ENCODE data around the gene ADAMTS12. TPM values are rescaled to one million over a fixed set of nuclear protein-coding genes. Genes with fewer than 3 reads are reported as not detected.

ADAMTS12 gene
- total RNA-seq, 1 experiment from 2014 or later, result 6.2 TPM

- no peak overlapping the region for H2AK5ac ChIP-seq (ENCODE audit: insufficient read length, low read length)
- no peak for DNase-seq
- no peak overlapping the region for H4K5ac ChIP-seq (ENCODE audit: insufficient read length, low read depth, low read length)
- H3K9me3 ChIP-seq (ENCODE audit: control insufficient read depth, low read depth, low read length), result no peaks in the 10 kb centered on the region
- H3K18ac ChIP-seq (ENCODE audit: insufficient read length, low read depth, low read length), result no peak overlapping the region
- H3K27me3 ChIP-seq (ENCODE audit: insufficient read depth, low read length), result no peaks in the 10 kb centered on the region
- no peak overlapping the region for H3K56ac ChIP-seq (ENCODE audit: insufficient read length, low read depth, low read length)
- H3K23ac ChIP-seq (ENCODE audit: insufficient read length, low read depth, low read length), result no peak overlapping the region
- Mint-ChIP-seq H3K27me3 (ENCODE audit: low read depth) (no peaks in the 10 kb centered on the region), H3K36me3 (ENCODE audit: insufficient read depth in 1 of 3, low read depth in 3 of 3) (no peaks in the 10 kb centered on the region), H3K27ac (no peak overlapping the region), H3K9me3 (no peaks in the 10 kb centered on the region), H3K4me3 (no peak overlapping the region), H3K4me1 (peaks cover 0 to 6% of the 10 kb centered on the region in 2 experiments; a peak in 3 of 4 replicates)
- H3K79me2 ChIP-seq (ENCODE audit: insufficient read depth, low read length), result no peaks in the 10 kb centered on the region
- no peak overlapping the region for H3K9ac ChIP-seq (ENCODE audit: extremely low read depth, insufficient read length, low read length)
- H4K91ac ChIP-seq (ENCODE audit: insufficient read length, low read depth, low read length), result no peak overlapping the region
- H3K4ac ChIP-seq (ENCODE audit: low read depth, low read length), result no peak overlapping the region
- no peak overlapping the region for H3K27ac ChIP-seq (ENCODE audit: insufficient read length, low read depth, low read length)
- H2AFZ ChIP-seq (ENCODE audit: low read length), result no peak overlapping the region
- H2BK120ac ChIP-seq (ENCODE audit: low read depth, low read length, poor library complexity, severe bottlenecking), result no peak overlapping the region
- peaks cover 2% of the 10 kb centered on the region for H3K23me2 ChIP-seq (ENCODE audit: insufficient read length, low read depth, low read length, poor library complexity, severe bottlenecking)
- no peak overlapping the region for H2BK5ac ChIP-seq (ENCODE audit: insufficient read length, low read length)
- no peak overlapping the region for H2BK20ac ChIP-seq (ENCODE audit: low read depth, low read length, poor library complexity, severe bottlenecking)
- H3T11ph ChIP-seq (ENCODE audit: low read length), result no peak overlapping the region
- no peaks in the 10 kb centered on the region for H3K4me1 ChIP-seq (ENCODE audit: insufficient read depth, low read length)
- no peak overlapping the region for H3K4me2 ChIP-seq (ENCODE audit: insufficient read depth, insufficient read length, low read length)
- no peak for TF ChIP-seq CTCF (conservative IDR thresholded peaks at IDR 0.05)
- no peak overlapping the region for H2BK12ac ChIP-seq (ENCODE audit: insufficient read length, low read depth, low read length)
- no peaks in the 10 kb centered on the region for H3K79me1 ChIP-seq (ENCODE audit: insufficient read depth, low read depth, low read length, poor library complexity, severe bottlenecking)
- WGBS (ENCODE audit: extremely low coverage, insufficient read length, low lambda C conversion rate), result no CpG with 5 or more reads among the region's 2 CpGs
- H3K14ac ChIP-seq (ENCODE audit: insufficient read depth, low read length), result no peak overlapping the region
- H2BK15ac ChIP-seq (ENCODE audit: low read depth, low read length), result no peak overlapping the region
- no peaks in the 10 kb centered on the region for H4K20me1 ChIP-seq (ENCODE audit: control insufficient read depth, insufficient read depth, insufficient read length)
- H4K8ac ChIP-seq (replicated peaks; ENCODE audit: insufficient read length, low read depth, low read length), result no peak overlapping the region
Observed at GRCh38 chr5:33629999-33630398, 261.8 kb downstream of the ADAMTS12 start.

Measured in H9 (cell line).